Measurements from ENCODE around the gene SLC30A2. TPM values are rescaled to one million over a fixed set of nuclear protein-coding genes. Genes with fewer than 3 reads are reported as not detected.

SLC30A2 gene
- total RNA-seq, 2 donors from 2014 or later = not detected

- Histone ChIP-seq H3K9me3 (no peaks in the 10 kb centered on the region), H3K4me1 (ENCODE audit: control insufficient read depth in 1 of 2, low read depth in 2 of 2) (no peaks in the 10 kb centered on the region), H3K4me3 (no peak overlapping the region), H3K27me3 (replicated peaks; ENCODE audit: insufficient read depth) (no peaks in the 10 kb centered on the region), H3K27ac (no peak overlapping the region), H3K36me3 (no peaks in the 10 kb centered on the region)
- DNase-seq (ENCODE audit: low spot score) = no peak
- no peak for TF ChIP-seq CTCF (IDR thresholded peaks at IDR 0.05)
- no peak for ATAC-seq (ENCODE audit: insufficient number of reproducible peaks, low FRiP score, low read depth)
These were observed 36.1 kb upstream of the SLC30A2 start for GRCh38 chr1:26082020-26082350.

- Histone ChIP-seq H3K27ac (no peak overlapping the region), H3K9me3 (no peaks in the 10 kb centered on the region), H3K4me1 (ENCODE audit: control insufficient read depth in 1 of 2, low read depth in 2 of 2) (no peaks in the 10 kb centered on the region), H3K4me3 (no peak overlapping the region), H3K27me3 (replicated peaks; ENCODE audit: insufficient read depth) (no peaks in the 10 kb centered on the region), H3K36me3 (no peaks in the 10 kb centered on the region)
- DNase-seq (ENCODE audit: low spot score) (no peak), ATAC-seq (ENCODE audit: insufficient number of reproducible peaks, low FRiP score, low read depth) (no peak)
- TF ChIP-seq CTCF (IDR thresholded peaks at IDR 0.05) = no peak
These were observed 35.5 kb upstream of the SLC30A2 start for GRCh38 chr1:26081267-26082019.

- no peak for ATAC-seq (ENCODE audit: insufficient number of reproducible peaks, low FRiP score, low read depth)
- no peaks in the 10 kb centered on the region for H3K9me3 ChIP-seq
- no peaks in the 10 kb centered on the region for H3K4me1 ChIP-seq (ENCODE audit: control insufficient read depth in 1 of 2, low read depth in 2 of 2)
- H3K27me3 ChIP-seq (replicated peaks; ENCODE audit: insufficient read depth) = no peaks in the 10 kb centered on the region
- no peak for TF ChIP-seq CTCF (IDR thresholded peaks at IDR 0.05)
- no peak for DNase-seq (ENCODE audit: low spot score)
- H3K27ac ChIP-seq = no peak overlapping the region
- H3K36me3 ChIP-seq = no peaks in the 10 kb centered on the region
- H3K4me3 ChIP-seq = no peak overlapping the region
These were observed 34.3 kb upstream of the SLC30A2 start for GRCh38 chr1:26079960-26080814.

GRCh38 chr1:26079178-26079563 is 33.3 kb upstream of the SLC30A2 start:
- H3K9me3 ChIP-seq = no peaks in the 10 kb centered on the region
- no peak for DNase-seq (ENCODE audit: low spot score)
- no peaks in the 10 kb centered on the region for H3K36me3 ChIP-seq
- no peaks in the 10 kb centered on the region for H3K27me3 ChIP-seq (replicated peaks; ENCODE audit: insufficient read depth)
- no peak overlapping the region for H3K4me3 ChIP-seq
- no peak for TF ChIP-seq CTCF (IDR thresholded peaks at IDR 0.05)
- H3K4me1 ChIP-seq (ENCODE audit: control insufficient read depth in 1 of 2, low read depth in 2 of 2) = no peaks in the 10 kb centered on the region
- no peak for ATAC-seq (ENCODE audit: insufficient number of reproducible peaks, low FRiP score, low read depth)
- no peak overlapping the region for H3K27ac ChIP-seq
